ENCODE data around the gene TAF11L12. TPM values are rescaled to one million over a fixed set of nuclear protein-coding genes. Genes with fewer than 3 reads are reported as not detected.
"Not testable (repeated sequence)": the region's sequence is repeated elsewhere in the genome, so short reads cannot be mapped to it uniquely, and the experiment has no call there.

Gene TAF11L12
- total RNA-seq (not detected in 2 replicates), polyA plus RNA-seq (not detected in 2 replicates)

GRCh38 chr5:17610092-17610491, at the start of gene TAF11L12:
TSS of gene TAF11L12 (plus strand) at chr5:17610392.
- not testable (repeated sequence) for H2AFZ ChIP-seq; H4K20me1 ChIP-seq (ENCODE audit: insufficient read depth, poor library complexity, severe bottlenecking); H3K4me3 ChIP-seq; H3K4me2 ChIP-seq; H3K79me2 ChIP-seq; H3K4me1 ChIP-seq (ENCODE audit: insufficient read depth); H3K27me3 ChIP-seq; H3K9me2 ChIP-seq (replicated peaks; ENCODE audit: insufficient read depth); H3K9me3 ChIP-seq (ENCODE audit: low read depth); H3K36me3 ChIP-seq (replicated peaks; ENCODE audit: insufficient read depth, low read depth); H3K27ac ChIP-seq; DNase-seq (ENCODE audit: low spot score)
- WGBS (ENCODE audit: low lambda C conversion rate, missing lambda C conversion rate): 79% methylated on average over 2 of the region's 2 CpGs

DNA sequence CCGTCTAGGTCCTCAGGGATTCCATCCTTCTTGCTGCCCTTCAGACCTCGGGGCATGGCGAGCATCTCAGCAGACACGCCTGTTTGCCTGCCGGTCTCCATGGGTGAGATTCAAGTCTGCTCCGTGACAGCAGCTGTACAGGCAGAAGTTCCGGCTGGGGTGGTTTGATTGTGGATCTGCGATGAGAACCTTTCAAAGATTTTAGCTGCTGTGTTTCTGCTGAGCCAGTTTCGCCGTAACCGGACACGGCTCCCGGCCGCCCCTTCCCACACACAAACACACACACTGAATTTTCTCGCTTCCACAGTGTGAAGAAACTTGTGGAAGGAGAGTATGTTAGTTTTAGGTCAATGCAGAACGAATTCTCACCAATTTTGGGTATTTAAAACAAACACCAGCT, 24.5 kb upstream of the TAF11L12 start, which contains the start of gene TAF11L7:
TSS of gene TAF11L7 (minus strand) at position 101 of the 400 bp plus-strand sequence.
- H3K4me3 ChIP-seq; H3K4me2 ChIP-seq; H2AFZ ChIP-seq; H3K9me3 ChIP-seq (ENCODE audit: low read depth); H3K79me2 ChIP-seq; H3K4me1 ChIP-seq (ENCODE audit: insufficient read depth); H4K20me1 ChIP-seq (ENCODE audit: insufficient read depth, poor library complexity, severe bottlenecking); DNase-seq (ENCODE audit: low spot score); H3K27ac ChIP-seq; H3K27me3 ChIP-seq; H3K36me3 ChIP-seq (replicated peaks; ENCODE audit: insufficient read depth, low read depth); H3K9me2 ChIP-seq (replicated peaks; ENCODE audit: insufficient read depth): not testable (repeated sequence)
- WGBS (ENCODE audit: low lambda C conversion rate, missing lambda C conversion rate): no CpG with 5 or more reads among the region's 16 CpGs

DNA sequence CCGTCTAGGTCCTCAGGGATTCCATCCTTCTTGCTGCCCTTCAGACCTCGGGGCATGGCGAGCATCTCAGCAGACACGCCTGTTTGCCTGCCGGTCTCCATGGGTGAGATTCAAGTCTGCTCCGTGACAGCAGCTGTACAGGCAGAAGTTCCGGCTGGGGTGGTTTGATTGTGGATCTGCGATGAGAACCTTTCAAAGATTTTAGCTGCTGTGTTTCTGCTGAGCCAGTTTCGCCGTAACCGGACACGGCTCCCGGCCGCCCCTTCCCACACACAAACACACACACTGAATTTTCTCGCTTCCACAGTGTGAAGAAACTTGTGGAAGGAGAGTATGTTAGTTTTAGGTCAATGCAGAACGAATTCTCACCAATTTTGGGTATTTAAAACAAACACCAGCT, 19.3 kb upstream of the TAF11L12 start, which contains the start of gene TAF11L8:
TSS of gene TAF11L8 (minus strand) at position 101 of the 400 bp plus-strand sequence.
- not testable (repeated sequence) for H2AFZ ChIP-seq; DNase-seq (ENCODE audit: low spot score); H3K27me3 ChIP-seq; H3K36me3 ChIP-seq (replicated peaks; ENCODE audit: insufficient read depth, low read depth); H3K4me1 ChIP-seq (ENCODE audit: insufficient read depth); H3K79me2 ChIP-seq; H3K4me3 ChIP-seq; H3K4me2 ChIP-seq; H3K9me3 ChIP-seq (ENCODE audit: low read depth); H4K20me1 ChIP-seq (ENCODE audit: insufficient read depth, poor library complexity, severe bottlenecking); H3K27ac ChIP-seq; H3K9me2 ChIP-seq (replicated peaks; ENCODE audit: insufficient read depth)
- WGBS (ENCODE audit: low lambda C conversion rate, missing lambda C conversion rate): no CpG with 5 or more reads among the region's 16 CpGs

DNA sequence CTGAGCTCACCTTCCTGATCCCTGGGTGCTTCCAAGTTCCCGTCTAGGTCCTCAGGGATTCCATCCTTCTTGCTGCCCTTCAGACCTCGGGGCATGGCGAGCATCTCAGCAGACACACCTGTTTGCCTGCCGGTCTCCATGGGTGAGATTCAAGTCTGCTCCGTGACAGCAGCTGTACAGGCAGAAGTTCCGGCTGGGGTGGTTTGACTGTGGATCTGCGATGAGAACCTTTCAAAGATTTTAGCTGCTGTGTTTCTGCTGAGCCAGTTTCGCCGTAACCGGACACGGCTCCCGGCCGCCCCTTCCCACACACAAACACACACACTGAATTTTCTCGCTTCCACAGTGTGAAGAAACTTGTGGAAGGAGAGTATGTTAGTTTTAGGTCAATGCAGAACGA, 15.9 kb upstream of the TAF11L12 start, which contains the start of gene TAF11L9:
TSS of gene TAF11L9 (minus strand) at position 140 of the 400 bp plus-strand sequence.
- H3K4me2 ChIP-seq; H3K36me3 ChIP-seq (replicated peaks; ENCODE audit: insufficient read depth, low read depth); H4K20me1 ChIP-seq (ENCODE audit: insufficient read depth, poor library complexity, severe bottlenecking); H3K9me2 ChIP-seq (replicated peaks; ENCODE audit: insufficient read depth); DNase-seq (ENCODE audit: low spot score); H3K4me3 ChIP-seq; H3K79me2 ChIP-seq; H3K9me3 ChIP-seq (ENCODE audit: low read depth); H3K4me1 ChIP-seq (ENCODE audit: insufficient read depth); H3K27ac ChIP-seq; H2AFZ ChIP-seq; H3K27me3 ChIP-seq: not testable (repeated sequence)
- WGBS (ENCODE audit: low lambda C conversion rate, missing lambda C conversion rate): 94% methylated on average over 13 of the region's 15 CpGs

DNA sequence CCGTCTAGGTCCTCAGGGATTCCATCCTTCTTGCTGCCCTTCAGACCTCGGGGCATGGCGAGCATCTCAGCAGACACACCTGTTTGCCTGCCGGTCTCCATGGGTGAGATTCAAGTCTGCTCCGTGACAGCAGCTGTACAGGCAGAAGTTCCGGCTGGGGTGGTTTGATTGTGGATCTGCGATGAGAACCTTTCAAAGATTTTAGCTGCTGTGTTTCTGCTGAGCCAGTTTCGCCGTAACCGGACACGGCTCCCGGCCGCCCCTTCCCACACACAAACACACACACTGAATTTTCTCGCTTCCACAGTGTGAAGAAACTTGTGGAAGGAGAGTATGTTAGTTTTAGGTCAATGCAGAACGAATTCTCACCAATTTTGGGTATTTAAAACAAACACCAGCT, 12.5 kb upstream of the TAF11L12 start, which contains the start of gene TAF11L10:
TSS of gene TAF11L10 (minus strand) at position 101 of the 400 bp plus-strand sequence.
- not testable (repeated sequence) for H4K20me1 ChIP-seq (ENCODE audit: insufficient read depth, poor library complexity, severe bottlenecking); H3K9me2 ChIP-seq (replicated peaks; ENCODE audit: insufficient read depth); H3K9me3 ChIP-seq (ENCODE audit: low read depth); DNase-seq (ENCODE audit: low spot score); H3K4me1 ChIP-seq (ENCODE audit: insufficient read depth); H2AFZ ChIP-seq; H3K36me3 ChIP-seq (replicated peaks; ENCODE audit: insufficient read depth, low read depth); H3K27me3 ChIP-seq; H3K27ac ChIP-seq; H3K79me2 ChIP-seq; H3K4me2 ChIP-seq; H3K4me3 ChIP-seq
- no CpG with 5 or more reads among the region's 15 CpGs for WGBS (ENCODE audit: low lambda C conversion rate, missing lambda C conversion rate)

DNA sequence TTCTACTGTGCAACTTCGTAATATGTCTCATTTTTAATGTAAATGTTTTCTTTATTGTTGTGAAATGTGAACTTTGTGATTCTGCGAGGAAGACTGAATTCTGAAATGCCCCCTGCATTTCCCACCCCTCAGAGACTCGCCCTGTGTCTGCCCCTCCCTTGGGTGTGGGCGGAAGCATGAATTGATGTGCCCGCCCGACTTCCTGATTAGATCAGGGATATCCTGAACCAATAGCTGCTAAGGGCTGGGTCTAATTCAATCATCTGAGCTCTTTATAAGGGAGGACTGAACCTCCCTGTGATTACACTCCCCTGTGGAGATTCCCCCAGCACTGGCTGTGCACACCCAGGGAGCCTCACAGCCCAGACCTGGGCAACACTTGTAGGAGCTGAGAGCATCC, 6.3 kb upstream of the TAF11L12 start, which contains the start of gene TAF11L11:
TSS of gene TAF11L11 (plus strand) at position 304 of the 400 bp plus-strand sequence.
- not testable (repeated sequence) for H3K4me2 ChIP-seq; H3K9me3 ChIP-seq (ENCODE audit: low read depth); H3K36me3 ChIP-seq (replicated peaks; ENCODE audit: insufficient read depth, low read depth); H3K4me1 ChIP-seq (ENCODE audit: insufficient read depth); H3K4me3 ChIP-seq; H4K20me1 ChIP-seq (ENCODE audit: insufficient read depth, poor library complexity, severe bottlenecking); H3K27ac ChIP-seq; H3K79me2 ChIP-seq; DNase-seq (ENCODE audit: low spot score); H3K9me2 ChIP-seq (replicated peaks; ENCODE audit: insufficient read depth); H2AFZ ChIP-seq; H3K27me3 ChIP-seq
- 87% methylated on average over 6 of the region's 6 CpGs for WGBS (ENCODE audit: low lambda C conversion rate, missing lambda C conversion rate)

All from hepatocyte (in vitro differentiated cells).